ENCODE results near the gene EIF3K.

Gene EIF3K

DNA sequence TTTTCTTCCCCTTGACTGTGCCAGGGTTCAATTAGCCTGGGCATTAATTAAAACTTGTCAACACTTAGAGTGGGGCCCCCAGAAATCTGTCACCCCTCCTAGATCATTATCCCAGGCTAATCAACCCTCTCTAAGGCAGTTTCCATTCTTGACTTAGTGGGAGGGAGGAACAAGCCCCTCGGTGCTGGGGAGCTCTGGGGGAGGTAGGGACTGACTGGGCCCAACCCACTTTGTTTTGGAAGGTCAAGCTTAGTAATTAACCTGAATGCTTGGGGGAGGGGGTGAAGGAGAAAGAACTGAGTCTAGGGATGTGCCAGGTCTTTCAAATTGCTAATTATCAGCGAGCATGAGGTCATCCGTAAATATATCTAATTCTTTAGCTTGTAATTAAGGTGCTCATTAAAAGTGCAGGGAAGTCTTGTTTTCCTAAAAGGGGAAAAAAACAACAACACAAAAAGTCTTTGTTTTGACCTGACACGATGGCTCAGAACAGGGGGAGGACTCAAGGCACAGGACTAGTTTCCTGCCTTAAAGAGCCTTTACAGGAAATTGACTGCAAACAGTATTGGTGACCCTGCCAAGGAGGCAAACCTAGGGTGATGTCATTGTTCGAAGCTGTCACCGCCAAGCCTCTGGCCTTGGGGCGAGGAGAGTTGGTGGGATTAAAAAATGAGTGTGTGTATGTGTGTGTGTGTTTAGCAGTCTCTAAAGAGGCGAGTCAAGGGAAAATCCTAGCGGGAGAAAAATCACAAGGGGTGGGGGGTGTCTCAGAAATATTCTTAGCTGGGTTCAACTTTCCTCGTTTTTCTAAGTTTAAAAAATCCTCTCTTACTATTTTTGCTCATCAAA, 47.9 kb downstream of the EIF3K start:
- peak; percentile 71 for DNase-seq (ENCODE audit: low read depth)

GRCh38 chr19:38667661-38668171, 48.7 kb downstream of the EIF3K start:
- DNase-seq (ENCODE audit: low read depth): no peak

GRCh38 chr19:38669552-38669951, 50.6 kb downstream of the EIF3K start:
- DNase-seq (ENCODE audit: low read depth): no peak

DNA sequence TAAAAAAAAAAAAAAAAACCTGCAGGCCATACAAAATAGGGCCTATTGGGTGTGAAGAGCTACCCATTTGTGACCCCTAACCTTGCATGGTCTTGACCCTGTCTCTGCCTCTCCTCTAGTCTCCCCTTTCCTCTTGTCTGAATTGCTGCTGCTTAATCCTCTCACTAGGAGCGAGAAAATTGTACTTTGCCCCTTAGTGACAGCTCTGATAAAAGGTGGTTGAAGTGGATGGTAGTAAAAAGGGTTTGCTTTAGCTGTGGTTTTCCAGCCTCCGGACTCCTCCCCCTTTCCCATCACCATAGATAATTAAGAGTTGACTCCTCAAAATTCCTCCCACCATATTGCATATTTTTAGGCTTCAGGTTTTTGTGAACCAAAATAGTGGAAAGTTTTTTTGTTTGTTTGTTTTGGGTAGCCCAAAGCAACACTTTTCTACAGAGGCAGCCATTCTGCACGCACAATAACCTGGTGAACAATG, 52.0 kb downstream of the EIF3K start:
- no peak for DNase-seq (ENCODE audit: low read depth)

- DNase-seq (ENCODE audit: low read depth): no peak
Observed at GRCh38 chr19:38671654-38672053, 52.7 kb downstream of the EIF3K start.

- DNase-seq (ENCODE audit: low read depth): no peak
Observed at GRCh38 chr19:38673030-38673429, 54.0 kb downstream of the EIF3K start.

DNA sequence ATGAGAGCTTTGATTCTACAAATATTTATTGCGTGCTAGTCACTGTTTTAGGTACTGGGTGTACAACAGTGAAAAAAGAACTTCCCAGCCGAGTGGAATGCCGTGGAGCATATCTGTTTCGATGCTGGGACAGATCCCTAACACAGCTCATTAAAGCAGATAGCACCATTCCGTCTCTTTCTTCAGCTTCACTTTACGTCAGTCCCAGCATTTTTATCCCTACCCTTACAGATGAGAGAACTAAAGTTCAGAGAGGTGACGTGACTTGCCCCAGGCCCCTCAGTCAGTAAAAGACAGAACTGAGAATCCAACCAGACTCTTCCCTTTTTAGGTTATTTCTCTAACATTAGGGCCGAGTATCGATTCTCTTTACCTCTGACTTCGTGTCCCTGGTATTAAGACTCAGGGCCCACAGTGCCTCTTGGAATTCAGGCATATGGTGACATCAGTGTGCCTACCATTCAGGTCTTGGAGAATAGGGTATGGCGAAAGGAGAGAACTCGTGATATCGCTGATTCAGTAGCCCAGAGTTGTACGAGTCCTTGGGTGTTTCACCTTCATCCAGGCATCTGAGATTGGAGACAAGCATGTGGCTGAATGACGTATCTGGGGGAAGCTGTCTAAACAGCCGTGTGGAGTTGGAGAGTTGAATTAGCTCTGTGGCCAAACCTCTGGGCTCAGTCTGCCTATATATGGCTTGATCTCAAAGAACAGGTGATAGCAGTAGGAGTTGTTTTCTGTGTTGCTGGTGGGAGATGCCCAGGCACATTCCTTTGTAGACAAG, 55.6 kb downstream of the EIF3K start:
- no peak for DNase-seq (ENCODE audit: low read depth)

- DNase-seq (ENCODE audit: low read depth): no peak
Observed at GRCh38 chr19:38675611-38676010, 56.6 kb downstream of the EIF3K start.

- no peak for DNase-seq (ENCODE audit: low read depth)
Observed at GRCh38 chr19:38676023-38676877, 57.3 kb downstream of the EIF3K start.

- no peak for DNase-seq (ENCODE audit: low read depth)
Observed at GRCh38 chr19:38676878-38677646, 58.1 kb downstream of the EIF3K start.

DNA sequence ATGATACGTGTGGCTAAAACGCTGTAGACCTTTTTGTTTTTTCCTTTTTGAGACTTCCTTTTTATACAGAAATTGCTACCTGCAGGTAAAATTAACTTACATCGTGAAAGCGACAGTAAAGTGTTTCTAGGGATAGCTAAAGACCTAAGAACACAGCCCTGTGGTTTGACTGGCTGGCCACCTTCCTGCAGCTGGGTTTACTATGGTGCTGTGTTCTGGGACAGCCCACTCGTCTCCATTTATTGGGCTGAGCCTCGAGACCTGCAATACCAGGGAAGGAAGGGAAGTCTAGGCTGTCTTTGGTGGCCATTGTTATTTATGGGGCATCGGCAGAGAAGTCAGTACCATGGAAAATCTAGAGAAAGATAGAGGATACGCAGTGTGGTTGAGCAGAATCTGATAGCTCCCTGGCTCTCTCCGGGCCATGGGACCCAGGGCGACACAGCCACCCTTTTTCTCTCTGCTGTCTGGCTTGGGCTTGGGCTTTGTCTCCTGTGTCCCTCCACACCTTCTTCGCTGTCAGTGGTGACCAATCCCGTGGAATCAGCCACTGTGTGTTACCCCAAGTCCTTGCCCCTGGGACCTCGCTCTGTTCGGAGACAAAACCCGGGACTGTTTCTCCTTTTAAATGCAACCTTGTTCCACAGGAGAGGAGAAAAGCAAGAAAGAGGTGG, 59.4 kb downstream of the EIF3K start:
- DNase-seq (ENCODE audit: low read depth): no peak

GRCh38 chr19:38678891-38679494, 60.0 kb downstream of the EIF3K start:
- DNase-seq (ENCODE audit: low read depth): no peak

GRCh38 chr19:38679839-38680238, 60.9 kb downstream of the EIF3K start:
- DNase-seq (ENCODE audit: low read depth): no peak

- DNase-seq (ENCODE audit: low read depth): no peak
Observed at GRCh38 chr19:38682195-38682867, 63.3 kb downstream of the EIF3K start.

GRCh38 chr19:38682872-38683392, 63.9 kb downstream of the EIF3K start:
- DNase-seq (ENCODE audit: low read depth): no peak

- peak; percentile 86 for DNase-seq (ENCODE audit: low read depth)
Observed at GRCh38 chr19:38683393-38684077, 64.5 kb downstream of the EIF3K start.

DNA sequence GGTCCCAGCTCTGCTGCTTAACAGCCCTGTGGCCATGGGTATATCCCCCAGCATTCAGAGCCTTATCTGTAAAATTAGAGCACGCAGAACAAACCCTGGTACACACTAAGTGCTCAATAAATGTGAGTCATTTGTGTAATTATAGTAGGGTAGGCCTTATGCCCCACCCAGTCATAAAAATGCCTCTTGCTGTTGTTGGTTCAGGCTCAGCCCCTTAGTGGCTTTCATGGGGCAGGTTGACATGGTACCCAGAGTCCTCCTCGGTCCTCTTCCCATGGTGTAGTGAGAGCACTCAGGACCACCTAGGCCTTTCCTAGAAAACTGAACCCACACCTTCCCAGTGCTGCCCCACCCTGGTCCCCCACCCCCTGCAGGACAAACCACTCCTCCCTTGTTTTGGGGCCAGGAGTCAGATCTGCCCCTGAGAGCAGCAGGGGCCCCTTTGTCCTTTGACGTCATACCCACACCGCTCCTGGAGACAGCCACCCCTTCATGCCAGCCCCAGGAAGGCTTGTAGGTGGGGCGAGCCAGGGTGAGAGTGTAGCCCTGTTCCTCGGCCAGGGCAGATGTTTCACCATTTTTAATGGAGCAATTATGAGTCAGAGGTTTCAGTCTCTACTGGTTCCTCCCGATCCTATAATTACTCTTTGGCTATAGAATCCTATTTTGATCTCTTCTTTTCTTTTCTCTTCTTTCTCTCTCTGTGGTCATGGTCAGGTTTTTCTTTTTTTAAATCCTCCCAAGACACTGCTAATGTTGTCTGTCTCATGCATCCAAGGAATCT, 65.3 kb downstream of the EIF3K start:
- peak; percentile 84 for DNase-seq (ENCODE audit: low read depth)
